Karpas-422 (cell line): ENCODE results near the gene IFIT1B. TPM values are rescaled to one million over a fixed set of nuclear protein-coding genes. Genes with fewer than 3 reads are reported as not detected.
"Not testable (repeated sequence)": the region's sequence is repeated elsewhere in the genome, so short reads cannot be mapped to it uniquely, and the experiment has no call there.

ENCODE experiments used
- DNase-seq: peaks from one replicate; pipeline ENCODE4 v3.0.0-alpha.2; 2015
- H2AFZ ChIP-seq: fragments of 200-600 bp; sonication (generic); 2 replicates; pipeline ENCODE4 v1.6.1; 2014; ENCODE audit warnings: antibody characterized with exemption, low read length, mixed read lengths
- H3K27ac ChIP-seq: fragments of 200-600 bp; sonication (generic); 2 replicates; pipeline ENCODE4 v1.5.1; 2014; ENCODE audit warnings: mild to moderate bottlenecking, low read length, moderate library complexity
- H3K27me3 ChIP-seq: fragments of 200-600 bp; sonication (generic); 2 replicates; pipeline ENCODE4 v1.6.1; 2014; ENCODE audit warnings: low read length, mixed read lengths
- H3K36me3 ChIP-seq: fragments of 200-600 bp; sonication (generic); 2 replicates; pipeline ENCODE4 v1.6.1; 2014; ENCODE audit warnings: low read length, mixed read lengths; ENCODE audit not compliant: insufficient read depth
- H3K4me1 ChIP-seq: fragments of 200-600 bp; sonication (generic); 2 replicates; pipeline ENCODE4 v1.6.1; 2014; ENCODE audit warnings: mild to moderate bottlenecking, low read length, mixed read lengths
- H3K4me2 ChIP-seq: fragments of 200-600 bp; sonication (generic); 2 replicates; pipeline ENCODE4 v1.6.1; 2014; ENCODE audit warnings: low read length, low read depth, mild to moderate bottlenecking; ENCODE audit not compliant: poor library complexity, severe bottlenecking
- H3K4me3 ChIP-seq: fragments of 200-600 bp; sonication (generic); 2 replicates; pipeline ENCODE4 v1.5.1; 2014; ENCODE audit warnings: mild to moderate bottlenecking, antibody characterized with exemption, low read length, mixed read lengths
- H3K79me2 ChIP-seq: fragments of 200-600 bp; sonication (generic); 2 replicates; pipeline ENCODE4 v1.6.1; 2014; ENCODE audit warnings: mild to moderate bottlenecking, low read length, mixed read lengths
- H3K9ac ChIP-seq: fragments of 200-600 bp; sonication (generic); 2 replicates; pipeline ENCODE4 v1.6.0; 2014; ENCODE audit warnings: low read length
- H3K9me2 ChIP-seq: fragments of 200-600 bp; sonication (generic), shearing (Covaris generic); replicated peaks from 2 replicates; pipeline ENCODE4 v1.6.0; 2014; ENCODE audit warnings: mild to moderate bottlenecking, low read length, moderate library complexity; ENCODE audit not compliant: insufficient read depth
- H3K9me3 ChIP-seq: fragments of 300-700, 200-600 bp; sonication (generic); 2 replicates; pipeline ENCODE4 v1.6.1; 2014; ENCODE audit warnings: low read length, mixed read lengths
- H4K20me1 ChIP-seq: fragments of 200-600 bp; sonication (generic); 2 replicates; pipeline ENCODE4 v1.6.1; 2014; ENCODE audit warnings: mild to moderate bottlenecking, antibody characterized with exemption, low read length, low read depth; ENCODE audit not compliant: insufficient read depth
- total RNA-seq: library from RNA; depleted of rRNA; stranded (reverse); fragments of >200 nt; shearing (Covaris generic); gene quantifications from 2 replicates; pipeline ENCODE4 v1.2.3, GENCODE V29; 2014; ENCODE audit warnings: low replicate concordance

Gene IFIT1B
- total RNA-seq, 1 experiment from 2014 or later = 0.78 TPM

DNA sequence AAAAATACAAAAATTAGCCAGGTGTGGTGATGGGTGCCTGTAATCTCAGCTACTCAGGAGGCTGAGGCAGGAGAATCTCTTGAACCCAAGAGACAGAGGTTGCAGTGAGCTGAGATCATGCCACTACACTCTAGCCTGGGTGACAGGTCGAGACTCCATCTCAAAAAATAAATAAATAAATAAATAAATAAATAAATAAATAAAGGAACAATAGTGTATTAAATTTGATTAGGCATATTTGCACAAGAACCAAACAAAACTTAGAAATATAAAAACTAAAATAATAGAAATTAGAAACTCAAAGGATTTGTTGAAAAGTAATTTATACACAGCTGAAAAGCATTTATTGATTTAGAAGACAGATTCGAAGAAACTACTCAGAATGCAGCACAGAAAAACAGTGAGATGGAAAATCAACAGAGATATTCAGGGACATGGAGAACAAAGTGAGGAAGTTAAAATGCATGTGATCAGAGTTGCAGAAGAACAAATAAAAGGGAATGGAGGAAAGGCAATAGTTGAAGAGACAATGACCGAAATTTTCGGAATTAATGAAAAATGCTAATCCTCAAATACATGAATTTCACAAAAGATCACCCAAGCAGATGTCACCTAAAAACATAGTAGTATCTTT is 32.4 kb upstream of the IFIT1B start:
- DNase-seq = no peak
- H3K79me2 ChIP-seq = no peaks in the 10 kb centered on the region

DNA sequence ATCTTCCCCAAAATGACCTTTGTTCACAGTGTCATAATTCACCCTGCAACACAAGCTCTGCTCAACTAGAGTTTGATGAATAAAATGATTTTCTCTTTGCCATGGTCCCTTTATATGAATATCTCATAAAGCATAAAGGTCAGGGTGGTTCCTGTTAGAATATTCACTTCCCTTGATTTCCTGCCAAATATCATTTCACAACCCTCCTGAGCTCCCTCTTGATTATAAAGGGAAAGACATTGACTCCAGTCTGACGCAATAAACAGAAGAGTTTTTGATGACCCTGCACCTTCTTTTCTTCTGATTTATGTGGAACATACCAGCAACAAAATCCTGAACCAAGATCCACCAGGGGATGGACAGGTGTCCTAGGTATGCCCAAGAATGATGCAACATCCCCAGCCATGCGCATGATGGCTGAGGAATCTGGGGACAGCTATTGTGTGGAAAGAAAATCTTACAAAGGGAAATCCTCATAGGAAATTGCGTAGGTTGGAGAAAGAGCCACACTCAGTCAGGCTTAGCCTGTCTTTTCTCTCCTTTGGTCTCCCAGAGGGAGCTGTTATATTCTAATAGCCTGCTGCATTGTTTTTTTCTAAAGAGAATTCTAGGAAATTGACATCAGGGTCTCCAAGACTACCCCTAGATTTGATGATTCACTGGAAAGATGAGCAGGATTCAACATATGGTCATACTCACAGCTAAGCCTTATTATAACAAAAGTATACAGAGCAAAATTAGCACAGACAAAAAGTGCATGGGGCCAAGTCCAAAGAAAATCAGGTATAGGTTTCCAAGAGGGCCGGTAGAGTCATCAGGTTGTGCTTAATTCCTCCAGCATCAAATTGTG is 31.2 kb upstream of the IFIT1B start:
- H3K9ac ChIP-seq = no peak overlapping the region
- H3K9me2 ChIP-seq = no peaks in the 10 kb centered on the region
- H3K4me1 ChIP-seq = no peaks in the 10 kb centered on the region
- no peak overlapping the region for H3K27ac ChIP-seq
- H3K4me3 ChIP-seq = no peak overlapping the region
- H3K27me3 ChIP-seq = no peaks in the 10 kb centered on the region
- no peaks in the 10 kb centered on the region for H3K79me2 ChIP-seq
- no peaks in the 10 kb centered on the region for H4K20me1 ChIP-seq
- DNase-seq = no peak
- no peaks in the 10 kb centered on the region for H3K36me3 ChIP-seq
- no peak overlapping the region for H2AFZ ChIP-seq
- no peaks in the 10 kb centered on the region for H3K9me3 ChIP-seq
- no peak overlapping the region for H3K4me2 ChIP-seq

More for the DNA sequence above, 32.4 kb upstream of the IFIT1B start:
- Histone ChIP-seq H3K36me3 (no peaks in the 10 kb centered on the region), H2AFZ (no peak overlapping the region), H3K9me2 (no peaks in the 10 kb centered on the region), H3K27me3 (no peaks in the 10 kb centered on the region), H3K9me3 (no peaks in the 10 kb centered on the region), H4K20me1 (no peaks in the 10 kb centered on the region), H3K4me2 (no peak overlapping the region), H3K27ac (no peak overlapping the region), H3K4me3 (no peak overlapping the region), H3K9ac (no peak overlapping the region), H3K4me1 (no peaks in the 10 kb centered on the region)

DNA sequence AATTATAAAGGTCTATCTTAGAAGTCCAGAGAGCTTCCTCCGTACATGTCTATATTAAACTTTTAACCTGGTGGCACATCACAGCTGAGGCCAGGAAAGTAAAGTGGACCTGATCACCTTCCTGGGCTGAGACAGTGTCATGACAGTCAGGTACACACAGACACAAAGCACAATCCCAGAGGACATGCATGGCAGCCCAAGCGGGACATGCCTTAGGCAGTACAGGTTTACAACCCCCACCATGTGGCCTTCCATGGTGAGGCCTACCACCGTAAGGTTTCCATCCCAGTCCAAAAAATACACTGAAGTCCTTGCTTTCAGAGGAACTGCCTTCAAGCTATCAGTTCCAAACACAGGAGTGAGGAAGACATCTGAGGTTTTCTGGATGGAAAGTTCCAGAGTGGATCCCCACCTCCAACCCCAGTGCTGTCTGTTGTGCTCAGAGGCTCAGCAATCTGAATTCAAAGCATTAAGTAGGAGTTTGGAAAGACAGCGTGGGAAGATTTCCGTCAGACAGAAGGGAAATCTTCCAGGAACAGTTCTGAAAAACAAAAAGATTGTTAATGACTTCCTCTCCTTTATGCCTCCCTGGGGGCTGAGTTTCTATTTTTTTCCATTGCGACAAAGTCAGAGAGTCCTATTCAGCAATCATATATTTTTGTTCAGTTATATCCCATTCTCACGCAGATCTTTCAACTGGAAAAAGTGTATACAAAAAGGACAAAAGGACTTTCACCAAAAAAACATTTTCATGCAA is 30.0 kb upstream of the IFIT1B start:
- H3K9ac ChIP-seq = no peak overlapping the region
- no peaks in the 10 kb centered on the region for H3K9me2 ChIP-seq
- no peak overlapping the region for H3K4me3 ChIP-seq
- no peaks in the 10 kb centered on the region for H3K27me3 ChIP-seq
- no peaks in the 10 kb centered on the region for H4K20me1 ChIP-seq
- no peaks in the 10 kb centered on the region for H3K4me1 ChIP-seq
- no peak overlapping the region for H3K4me2 ChIP-seq
- no peak for DNase-seq
- no peaks in the 10 kb centered on the region for H3K79me2 ChIP-seq
- H3K27ac ChIP-seq = no peak overlapping the region
- no peak overlapping the region for H2AFZ ChIP-seq
- H3K9me3 ChIP-seq = no peaks in the 10 kb centered on the region
- H3K36me3 ChIP-seq = no peaks in the 10 kb centered on the region

DNA sequence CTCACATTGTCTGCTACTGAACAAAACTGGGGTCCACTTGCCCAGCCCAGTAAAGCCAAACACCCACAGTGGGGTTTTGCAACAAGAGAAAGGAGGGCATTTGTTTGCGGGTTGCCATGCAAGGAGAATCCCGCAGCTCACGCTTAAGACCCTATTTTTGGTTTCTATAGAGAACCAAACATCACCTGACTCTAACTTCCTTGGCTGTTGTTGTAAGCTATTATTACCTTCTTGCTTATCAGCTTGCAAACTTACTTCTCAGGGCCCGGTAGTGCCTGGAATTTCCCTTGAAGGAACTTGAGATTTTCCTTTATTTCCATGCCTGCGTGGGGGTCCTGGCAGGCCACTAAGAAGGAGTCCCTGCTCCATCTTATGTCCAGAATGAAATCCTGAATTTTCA is 29.4 kb upstream of the IFIT1B start:
- DNase-seq = no peak
- H3K4me1 ChIP-seq = no peaks in the 10 kb centered on the region
- H3K9me2 ChIP-seq = no peaks in the 10 kb centered on the region
- H3K36me3 ChIP-seq = no peaks in the 10 kb centered on the region
- H2AFZ ChIP-seq = no peak overlapping the region
- H3K9me3 ChIP-seq = no peaks in the 10 kb centered on the region
- no peak overlapping the region for H3K27ac ChIP-seq
- H3K79me2 ChIP-seq = no peaks in the 10 kb centered on the region
- H3K4me2 ChIP-seq = no peak overlapping the region
- H3K27me3 ChIP-seq = no peaks in the 10 kb centered on the region
- no peaks in the 10 kb centered on the region for H4K20me1 ChIP-seq
- H3K4me3 ChIP-seq = no peak overlapping the region
- H3K9ac ChIP-seq = no peak overlapping the region

DNA sequence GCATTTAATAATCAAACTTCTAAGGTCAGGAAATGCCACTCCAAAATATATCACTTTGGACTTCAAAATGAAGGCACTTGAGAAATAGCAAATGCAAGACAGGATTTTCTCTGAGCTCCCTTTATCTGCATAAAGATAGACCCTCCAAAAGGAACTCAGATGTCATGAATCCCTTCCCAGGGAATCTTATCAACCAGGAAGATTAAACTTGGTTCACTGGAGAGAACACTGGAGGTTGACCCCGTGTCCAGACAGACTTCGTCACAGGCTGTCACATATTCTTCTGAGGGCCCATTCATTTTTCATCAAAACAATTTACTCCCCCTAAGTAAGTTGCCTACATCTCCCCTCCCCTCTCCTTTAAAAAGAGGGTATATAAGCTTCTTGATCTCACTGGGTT is 28.9 kb upstream of the IFIT1B start:
- Histone ChIP-seq H3K79me2 (no peaks in the 10 kb centered on the region), H2AFZ (no peak overlapping the region), H3K27ac (no peak overlapping the region), H3K9ac (no peak overlapping the region), H3K27me3 (no peaks in the 10 kb centered on the region), H4K20me1 (no peaks in the 10 kb centered on the region), H3K9me3 (no peaks in the 10 kb centered on the region), H3K4me3 (no peak overlapping the region), H3K36me3 (no peaks in the 10 kb centered on the region), H3K4me2 (no peak overlapping the region), H3K9me2 (no peaks in the 10 kb centered on the region), H3K4me1 (no peaks in the 10 kb centered on the region)
- DNase-seq = no peak

DNA sequence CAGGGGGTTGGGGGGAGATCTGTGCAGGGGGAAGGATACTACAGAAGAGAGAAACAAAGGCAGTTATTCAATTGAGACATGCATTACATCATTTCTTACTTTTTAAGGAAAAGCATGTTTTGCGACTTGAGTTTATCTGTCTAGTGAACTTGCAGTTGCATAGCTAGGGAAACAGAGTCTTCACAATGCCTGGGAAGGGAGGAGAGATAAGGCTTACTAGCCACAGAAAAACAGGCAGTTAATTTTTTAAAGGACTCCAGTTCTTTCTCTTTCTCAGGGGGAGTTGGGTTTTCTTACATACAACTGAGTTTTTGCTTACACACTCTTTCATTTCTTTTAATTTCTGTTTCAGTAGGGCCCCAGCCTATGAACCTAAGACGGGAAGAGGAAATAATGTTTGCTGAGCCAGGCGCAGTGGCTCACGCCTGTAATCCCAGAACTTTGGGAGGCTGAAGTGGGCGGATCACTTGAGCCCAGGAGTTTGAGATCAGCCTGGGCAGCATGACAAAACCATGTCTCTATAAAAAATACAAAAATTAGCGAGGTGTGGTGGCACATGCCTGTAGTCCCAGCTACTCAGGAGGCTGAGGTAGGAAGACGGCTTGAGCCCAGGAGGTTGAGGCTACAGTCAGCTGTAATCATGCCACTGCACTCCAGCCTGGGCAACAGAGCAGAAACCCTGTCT is 27.1 kb upstream of the IFIT1B start:
- H3K79me2 ChIP-seq, H3K9ac ChIP-seq, DNase-seq, H3K4me2 ChIP-seq, H3K4me3 ChIP-seq, H3K36me3 ChIP-seq, H4K20me1 ChIP-seq, H3K27me3 ChIP-seq, H3K9me3 ChIP-seq, H2AFZ ChIP-seq, H3K4me1 ChIP-seq, H3K27ac ChIP-seq, H3K9me2 ChIP-seq: not testable (repeated sequence)

DNA sequence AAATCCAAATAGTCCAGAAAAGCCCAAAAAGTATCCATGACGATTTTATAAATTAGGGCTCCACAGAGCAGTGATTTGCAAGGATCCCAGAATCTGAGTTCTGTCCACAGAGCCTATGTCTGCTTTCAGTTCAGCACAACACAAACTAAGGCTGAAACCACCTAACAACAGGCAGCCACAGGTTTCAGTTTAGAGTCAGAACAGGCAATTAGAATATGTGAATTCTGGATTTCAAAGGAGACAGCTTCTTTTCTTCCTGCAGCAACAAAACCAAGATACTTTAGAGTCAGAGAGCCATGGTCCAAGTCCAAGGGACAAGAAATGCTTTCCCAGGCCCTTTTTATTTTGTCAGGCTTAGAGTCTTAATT is 26.5 kb upstream of the IFIT1B start:
- no peak overlapping the region for H3K4me2 ChIP-seq
- H3K9me2 ChIP-seq = no peaks in the 10 kb centered on the region
- no peaks in the 10 kb centered on the region for H3K27me3 ChIP-seq
- no peak overlapping the region for H3K4me3 ChIP-seq
- no peaks in the 10 kb centered on the region for H3K4me1 ChIP-seq
- DNase-seq = no peak
- H3K9me3 ChIP-seq = no peaks in the 10 kb centered on the region
- H3K27ac ChIP-seq = no peak overlapping the region
- H3K36me3 ChIP-seq = no peaks in the 10 kb centered on the region
- no peaks in the 10 kb centered on the region for H3K79me2 ChIP-seq
- no peak overlapping the region for H2AFZ ChIP-seq
- H4K20me1 ChIP-seq = no peaks in the 10 kb centered on the region
- H3K9ac ChIP-seq = no peak overlapping the region
